CD4-positive, alpha-beta T cell (primary cell): Measurements from ENCODE around the gene ADAMTS1. TPM values are rescaled to one million over a fixed set of nuclear protein-coding genes. Genes with fewer than 3 reads are reported as not detected.

Experiments
- ATAC-seq: fragments of 200-7000 bp; cut with Tn5 transposase; one replicate; pipeline ENCODE4 v1.10.0; 2022; ENCODE audit warnings: mild to moderate bottlenecking; ENCODE audit not compliant: poor library complexity
- CTCF ChIA-PET: fragments of 350-600 bp; sonication (Branson Sonifier 250); formaldehyde crosslinking; loops from one replicate; lab custom pipeline; 2021; ENCODE audit warnings: antibody characterized with exemption, inconsistent platforms; lab: Charles Lee
- POLR2A ChIA-PET: fragments of 350-600 bp; sonication (Branson Sonifier 250); formaldehyde crosslinking; loops from one replicate; lab custom pipeline; 2021; ENCODE audit warnings: antibody characterized with exemption, inconsistent platforms; lab: Charles Lee
- DNase-seq, 14 experiments: peaks; one replicate each; pipeline ENCODE4 v3.0.0-alpha.2; 2013 to 2020; ENCODE audit warnings: mixed read lengths in 2 of 14
- H3K27ac ChIP-seq, 2 donors: one replicate each; pipeline versions ENCODE4 v1.5.1 to v1.7.0; 2013; ENCODE audit warnings: low read length in 2 of 2, low read depth in 1 of 2, mild to moderate bottlenecking in 1 of 2
- H3K27me3 ChIP-seq, 2 experiments: 1 replicate in 1 of 2; 2 replicates in 1 of 2; pipeline versions ENCODE4 v1.6.1 to v1.7.0; 2013; ENCODE audit warnings: low read length in 2 of 2, control low read depth in 1 of 2, mild to moderate bottlenecking in 1 of 2, moderate library complexity in 1 of 2; ENCODE audit not compliant: insufficient read depth in 2 of 2, control insufficient read depth in 1 of 2
- H3K36me3 ChIP-seq: one replicate; pipeline ENCODE4 v1.6.1; 2013; ENCODE audit warnings: low read length, control low read depth; ENCODE audit not compliant: insufficient read depth
- H3K4me1 ChIP-seq: one replicate; pipeline ENCODE4 v1.6.1; 2013; ENCODE audit warnings: low read length, control low read depth; ENCODE audit not compliant: insufficient read depth
- H3K4me3 ChIP-seq: one replicate; pipeline ENCODE4 v1.5.1; 2013; ENCODE audit warnings: mild to moderate bottlenecking, low read length, moderate library complexity
- H3K9me3 ChIP-seq, 2 experiments: 1 replicate in 1 of 2; 2 replicates in 1 of 2; pipeline versions ENCODE4 v1.6.1 to v1.7.0; 2013; ENCODE audit warnings: low read length in 2 of 2, mild to moderate bottlenecking in 2 of 2, control low read depth in 1 of 2, moderate library complexity in 1 of 2; ENCODE audit not compliant: control insufficient read depth in 1 of 2, insufficient read depth in 1 of 2
- H3K27ac Mint-ChIP-seq: one replicate; pipeline ENCODE4 v1.8.0; 2020; ENCODE audit warnings: mixed read lengths
- H3K27me3 Mint-ChIP-seq: one replicate; pipeline ENCODE4 v1.8.0; 2021; ENCODE audit warnings: mixed read lengths
- H3K36me3 Mint-ChIP-seq: one replicate; pipeline ENCODE4 v1.8.0; 2021; ENCODE audit warnings: low read depth, mixed read lengths
- H3K4me1 Mint-ChIP-seq: one replicate; pipeline ENCODE4 v1.8.0; 2021; ENCODE audit warnings: low read depth, mixed read lengths
- H3K4me3 Mint-ChIP-seq: one replicate; pipeline ENCODE4 v1.8.0; 2020; ENCODE audit warnings: mild to moderate bottlenecking, mixed read lengths
- H3K9me3 Mint-ChIP-seq: one replicate; pipeline ENCODE4 v1.8.0; 2020; ENCODE audit warnings: mixed read lengths
- CTCF ChIP-seq: fragments of 200-600 bp; IDR thresholded peaks from one replicate; pipeline ENCODE4 v1.8.0; 2022; ENCODE audit warnings: antibody characterized with exemption, mild to moderate bottlenecking
- intact Hi-C, 2 experiments: fragments of 100-400 bp; cut with DNase I in 1 of 2; cut with micrococcal nuclease in 1 of 2; formaldehyde crosslinking; loops; one replicate each; pipeline versions ENCODE4 v1.15.1 to v1.9.0; 2023 to 2025; cut with DNase I, micrococcal nuclease
- polyA plus RNA-seq, 2 donors: library from polyadenylated mRNA; unstranded; fragments of 120-200 nt; gene quantifications; one replicate each; pipeline ENCODE4 v1.2.1, GENCODE V29; 2013
- total RNA-seq, 174 experiments: library from RNA in 2 of 174; stranded (reverse) in 2 of 174; gene quantifications; one replicate each; pipeline ENCODE4 v1.2.3 and lab custom pipeline; 2021 to 2026

The ADAMTS1 gene
- total RNA-seq: under 1 TPM; 0.08 to 0.25 TPM
- polyA plus RNA-seq (2013, experiment 1 of 2): 0.20 TPM
- polyA plus RNA-seq (2013, experiment 2 of 2): 0.86 TPM
- 0 to 3.7 (median 0.16) reads per million in 172 experiments for total RNA-seq (lab: John Stamatoyannopoulos, UW)

- POLR2A ChIA-PET: no interaction called here
- ATAC-seq: no peak
- no peaks in the 10 kb centered on the region for H3K36me3 ChIP-seq
- CTCF ChIA-PET: no interaction called here
- peaks cover 35% of the 10 kb centered on the region for H3K4me1 Mint-ChIP-seq
- TF ChIP-seq CTCF: no peak
- H3K4me3 Mint-ChIP-seq: peak within 1 kb of the TSS; percentile 84
- intact Hi-C loops: loop anchor here in 1 of 2 experiments (5.0 kb wide), 1 partner anchor 857 kb away; no protein-coding TSS in a partner anchor
- peak in 3 of 14 experiments; percentile 16 to 21 (median 21) for DNase-seq
- H3K36me3 Mint-ChIP-seq: no peaks in the 10 kb centered on the region
- H3K9me3 ChIP-seq: peaks cover 0 to 30% of the 10 kb centered on the region in 2 experiments
- peaks cover 40% of the 10 kb centered on the region for H3K4me1 ChIP-seq
- peaks cover 81% of the 10 kb centered on the region for H3K27me3 Mint-ChIP-seq
- peaks cover 2% of the 10 kb centered on the region for H3K9me3 Mint-ChIP-seq
- H3K27me3 ChIP-seq: peaks cover 41 to 60% of the 10 kb centered on the region in 2 experiments
- H3K4me3 ChIP-seq: peak within 1 kb of the TSS; percentile 37
- no peak within 1 kb of the TSS for H3K27ac ChIP-seq
- no peak within 1 kb of the TSS for H3K27ac Mint-ChIP-seq
These were observed at the start of gene ADAMTS1 for GRCh38 chr21:26845066-26845758. Gene ADAMTS1 (minus strand): TSS chr21:26845409. CDS start chr21:26844954, 455 bp downstream.

GRCh38 chr21:26892151-26892550 lies 46.9 kb upstream of the ADAMTS1 start:
- Mint-ChIP-seq H3K27ac (no peak overlapping the region), H3K9me3 (no peaks in the 10 kb centered on the region), H3K4me1 (no peaks in the 10 kb centered on the region), H3K4me3 (no peak overlapping the region), H3K36me3 (no peaks in the 10 kb centered on the region), H3K27me3 (peaks cover 4% of the 10 kb centered on the region)
- Histone ChIP-seq H3K27me3 (no peaks in the 10 kb centered on the region), H3K4me3 (no peak overlapping the region), H3K9me3 (no peaks in the 10 kb centered on the region), H3K27ac (no peak overlapping the region), H3K4me1 (no peaks in the 10 kb centered on the region), H3K36me3 (no peaks in the 10 kb centered on the region)
- ATAC-seq (no peak), DNase-seq (no peak)
- ChIA-PET POLR2A (no interaction called here), CTCF (no interaction called here)
- no peak for TF ChIP-seq CTCF
- intact Hi-C loops: no loop called here

GRCh38 chr21:26888931-26889330 lies 43.7 kb upstream of the ADAMTS1 start:
- no peak overlapping the region for H3K4me3 Mint-ChIP-seq
- CTCF ChIA-PET: no interaction called here
- no peak overlapping the region for H3K27ac Mint-ChIP-seq
- peaks cover 4% of the 10 kb centered on the region for H3K27me3 Mint-ChIP-seq
- POLR2A ChIA-PET: no interaction called here
- ATAC-seq: no peak
- H3K36me3 ChIP-seq: no peaks in the 10 kb centered on the region
- H3K27me3 ChIP-seq: no peaks in the 10 kb centered on the region
- intact Hi-C loops: no loop called here
- no peaks in the 10 kb centered on the region for H3K36me3 Mint-ChIP-seq
- H3K4me1 ChIP-seq: no peaks in the 10 kb centered on the region
- H3K9me3 ChIP-seq: no peaks in the 10 kb centered on the region
- no peak for TF ChIP-seq CTCF
- no peaks in the 10 kb centered on the region for H3K4me1 Mint-ChIP-seq
- H3K4me3 ChIP-seq: no peak overlapping the region
- no peak for DNase-seq
- no peak overlapping the region for H3K27ac ChIP-seq
- H3K9me3 Mint-ChIP-seq: no peaks in the 10 kb centered on the region
